Measurements from ENCODE around the gene COG5.

- TF ChIP-seq PATZ1 (CRISPR knock-in tag; IDR thresholded peaks at IDR 0.05; ENCODE audit: borderline replicate concordance), result no peak
- no peak for TF ChIP-seq TOX (CRISPR knock-in tag; IDR thresholded peaks at IDR 0.05; ENCODE audit: borderline replicate concordance)
- no peak for TF ChIP-seq ZNF565 (CRISPR knock-in tag; conservative IDR thresholded peaks at IDR 0.05; ENCODE audit: low read depth)
- no peak for TF ChIP-seq ZC3H10 (CRISPR knock-in tag; IDR thresholded peaks at IDR 0.05)
- no peak for TF ChIP-seq CSDC2 (CRISPR knock-in tag; IDR thresholded peaks at IDR 0.05)
- no peak for TF ChIP-seq TSHZ2 (CRISPR knock-in tag; IDR thresholded peaks at IDR 0.05)
- no peak for TF ChIP-seq ARNTL (CRISPR knock-in tag; IDR thresholded peaks at IDR 0.05; ENCODE audit: borderline replicate concordance, low read depth)
- no peak for TF ChIP-seq CSRNP3 (CRISPR knock-in tag; IDR thresholded peaks at IDR 0.05)
- TF ChIP-seq ZNF8 (CRISPR knock-in tag; IDR thresholded peaks at IDR 0.05), result no peak
- no peak for TF ChIP-seq ZNF70 (CRISPR knock-in tag; IDR thresholded peaks at IDR 0.05)
- TF ChIP-seq RARB (CRISPR knock-in tag; IDR thresholded peaks at IDR 0.05), result no peak
- TF ChIP-seq ZFP30 (CRISPR knock-in tag; IDR thresholded peaks at IDR 0.05), result no peak
- TF ChIP-seq ESRRG (CRISPR knock-in tag; IDR thresholded peaks at IDR 0.05), result no peak
Measured at GRCh38 chr7:107186240-107186639, 377.5 kb downstream of the COG5 start.
